ENCODE measurements around the gene SEMA3G. TPM values are rescaled to one million over a fixed set of nuclear protein-coding genes. Genes with fewer than 3 reads are reported as not detected.

Gene SEMA3G
- total RNA-seq, 6 experiments from 2014 or later, result 0.60 to 2.8 (median 0.80) TPM

GRCh38 chr3:52402101-52402521 lies 42.8 kb downstream of the SEMA3G start:
- Histone ChIP-seq H3K27me3 (no peaks in the 10 kb centered on the region), H3K36me3 (peaks cover 0 to 64% (median 28%) of the 10 kb centered on the region in 4 donors), H3K9me3 (no peaks in the 10 kb centered on the region), H3K4me1 (no peaks in the 10 kb centered on the region), H3K4me3 (no peak overlapping the region), H3K27ac (no peak overlapping the region)
- ATAC-seq, result no peak
- DNase-seq, result peak in 1 of 3 donors; percentile 54
- no CpG with 5 or more reads among the region's 16 CpGs for WGBS (ENCODE audit: insufficient coverage, low coverage, low lambda C conversion rate, missing lambda C conversion rate)
- intact Hi-C loops (cut with DNase I), result no loop called here
- TF ChIP-seq POLR2A (IDR thresholded peaks at IDR 0.05), result no peak
- TF ChIP-seq, protein P1, sequence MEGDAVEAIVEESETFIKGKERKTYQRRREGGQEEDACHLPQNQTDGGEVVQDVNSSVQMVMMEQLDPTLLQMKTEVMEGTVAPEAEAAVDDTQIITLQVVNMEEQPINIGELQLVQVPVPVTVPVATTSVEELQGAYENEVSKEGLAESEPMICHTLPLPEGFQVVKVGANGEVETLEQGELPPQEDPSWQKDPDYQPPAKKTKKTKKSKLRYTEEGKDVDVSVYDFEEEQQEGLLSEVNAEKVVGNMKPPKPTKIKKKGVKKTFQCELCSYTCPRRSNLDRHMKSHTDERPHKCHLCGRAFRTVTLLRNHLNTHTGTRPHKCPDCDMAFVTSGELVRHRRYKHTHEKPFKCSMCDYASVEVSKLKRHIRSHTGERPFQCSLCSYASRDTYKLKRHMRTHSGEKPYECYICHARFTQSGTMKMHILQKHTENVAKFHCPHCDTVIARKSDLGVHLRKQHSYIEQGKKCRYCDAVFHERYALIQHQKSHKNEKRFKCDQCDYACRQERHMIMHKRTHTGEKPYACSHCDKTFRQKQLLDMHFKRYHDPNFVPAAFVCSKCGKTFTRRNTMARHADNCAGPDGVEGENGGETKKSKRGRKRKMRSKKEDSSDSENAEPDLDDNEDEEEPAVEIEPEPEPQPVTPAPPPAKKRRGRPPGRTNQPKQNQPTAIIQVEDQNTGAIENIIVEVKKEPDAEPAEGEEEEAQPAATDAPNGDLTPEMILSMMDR (IDR thresholded peaks at IDR 0.05), result no peak

DNA sequence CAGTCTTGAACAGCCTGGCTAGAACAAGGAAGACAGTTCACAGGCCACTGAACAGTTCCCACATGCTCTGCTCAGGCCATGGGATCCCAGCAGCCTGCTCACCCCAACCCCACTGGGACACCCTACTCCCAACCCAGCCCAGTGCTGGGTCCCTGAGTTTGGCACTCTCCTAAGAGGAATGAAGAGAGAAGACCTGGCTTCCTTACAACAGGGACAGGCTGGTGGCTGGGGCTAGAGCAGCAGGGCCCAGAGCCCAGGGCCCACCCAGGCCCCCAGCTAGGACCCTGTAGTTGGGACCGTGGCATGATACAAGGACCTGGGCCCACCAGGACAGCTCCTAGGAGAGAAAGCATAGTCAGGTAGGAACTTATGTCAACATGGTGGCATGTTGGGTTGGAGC lies 43.4 kb downstream of the SEMA3G start:
- WGBS (ENCODE audit: insufficient coverage, low coverage, low lambda C conversion rate, missing lambda C conversion rate), result 86% methylated on average over 1 of the region's 1 CpG
- intact Hi-C loops (cut with DNase I), result no loop called here
- no peak for ATAC-seq

GRCh38 chr3:52401021-52401420 lies 43.9 kb downstream of the SEMA3G start:
- no CpG with 5 or more reads among the region's 1 CpG for WGBS (ENCODE audit: insufficient coverage, low coverage, low lambda C conversion rate, missing lambda C conversion rate)
- no peaks in the 10 kb centered on the region for H3K9me3 ChIP-seq
- H3K27ac ChIP-seq, result no peak overlapping the region
- DNase-seq (peak in 1 of 3 donors; percentile 13), ATAC-seq (no peak)
- peaks cover 0 to 53% (median 25%) of the 10 kb centered on the region in 4 donors for H3K36me3 ChIP-seq
- intact Hi-C loops (cut with DNase I), result no loop called here
- H3K4me1 ChIP-seq, result no peaks in the 10 kb centered on the region
- TF ChIP-seq POLR2A (IDR thresholded peaks at IDR 0.05), result no peak
- TF ChIP-seq, protein P1 (IDR thresholded peaks at IDR 0.05), result no peak
- no peaks in the 10 kb centered on the region for H3K27me3 ChIP-seq
- H3K4me3 ChIP-seq, result no peak overlapping the region

More for the DNA sequence above, 43.4 kb downstream of the SEMA3G start:
- Histone ChIP-seq H3K9me3 (no peaks in the 10 kb centered on the region), H3K4me1 (no peaks in the 10 kb centered on the region), H3K27ac (no peak overlapping the region), H3K4me3 (no peak overlapping the region), H3K27me3 (no peaks in the 10 kb centered on the region), H3K36me3 (peaks cover 0 to 58% (median 25%) of the 10 kb centered on the region in 4 donors)
- peak in 1 of 3 donors; percentile 26 for DNase-seq
- no peak for TF ChIP-seq POLR2A (IDR thresholded peaks at IDR 0.05)
- TF ChIP-seq, protein P1 (IDR thresholded peaks at IDR 0.05), result no peak

DNA sequence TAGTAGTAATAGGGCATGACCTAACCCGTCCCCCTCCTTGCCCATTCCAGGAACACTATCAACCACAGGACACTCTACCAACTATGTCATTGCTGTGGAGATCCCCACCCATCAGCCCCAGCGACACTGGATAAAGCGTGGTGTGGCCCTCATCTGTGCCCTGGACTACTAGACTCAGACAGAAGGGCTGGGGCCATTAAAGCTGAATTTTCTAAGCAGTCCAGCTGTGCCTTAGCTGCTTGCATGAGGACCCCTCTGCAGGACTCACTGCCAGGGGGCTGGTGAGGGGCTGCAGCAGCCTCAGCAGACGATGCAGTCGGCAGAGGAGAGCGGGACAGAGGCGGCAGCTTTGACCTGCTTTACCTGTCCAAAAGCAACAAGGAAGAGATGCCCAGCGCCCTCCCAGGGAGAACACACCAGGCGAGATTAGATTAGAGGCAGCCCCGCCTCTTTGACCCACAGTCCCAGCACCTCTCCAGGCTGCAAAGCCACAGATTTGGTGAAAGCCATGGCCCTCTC lies 44.6 kb downstream of the SEMA3G start:
- DNase-seq (peak in 1 of 3 donors; percentile 39), ATAC-seq (no peak)
- Histone ChIP-seq H3K36me3 (peaks cover 0 to 46% (median 25%) of the 10 kb centered on the region in 4 donors), H3K4me3 (no peak overlapping the region), H3K27ac (no peak overlapping the region), H3K9me3 (no peaks in the 10 kb centered on the region), H3K4me1 (no peaks in the 10 kb centered on the region), H3K27me3 (no peaks in the 10 kb centered on the region)
- intact Hi-C loops (cut with DNase I), result no loop called here
- no peak for TF ChIP-seq POLR2A (IDR thresholded peaks at IDR 0.05)
- TF ChIP-seq, protein P1 (IDR thresholded peaks at IDR 0.05), result no peak
- no CpG with 5 or more reads among the region's 10 CpGs for WGBS (ENCODE audit: insufficient coverage, low coverage, low lambda C conversion rate, missing lambda C conversion rate)

All from right lobe of liver (tissue), 6 donors.